Measurements from ENCODE around the gene CD96.

Gene CD96

DNA sequence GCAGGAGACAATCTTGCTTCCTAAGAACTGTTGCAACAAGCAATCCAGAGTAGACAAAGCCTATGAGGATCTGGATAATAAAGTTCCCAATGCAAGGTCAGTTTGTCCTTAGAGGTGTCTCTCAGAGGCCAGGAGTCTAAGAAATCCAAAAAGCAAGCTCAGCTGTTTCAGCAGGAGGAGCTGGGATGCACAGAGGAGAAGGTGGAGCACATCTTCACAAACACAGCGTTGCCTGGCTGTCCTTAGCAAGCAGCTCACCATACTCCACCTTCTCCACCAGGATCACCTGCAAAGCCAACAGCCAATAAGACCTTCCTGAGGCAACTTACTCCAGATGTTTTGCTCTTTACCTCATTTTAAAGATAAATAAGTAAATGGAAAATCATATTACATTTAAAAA, 52.8 kb downstream of the CD96 start:
- DNase-seq: no peak

DNA sequence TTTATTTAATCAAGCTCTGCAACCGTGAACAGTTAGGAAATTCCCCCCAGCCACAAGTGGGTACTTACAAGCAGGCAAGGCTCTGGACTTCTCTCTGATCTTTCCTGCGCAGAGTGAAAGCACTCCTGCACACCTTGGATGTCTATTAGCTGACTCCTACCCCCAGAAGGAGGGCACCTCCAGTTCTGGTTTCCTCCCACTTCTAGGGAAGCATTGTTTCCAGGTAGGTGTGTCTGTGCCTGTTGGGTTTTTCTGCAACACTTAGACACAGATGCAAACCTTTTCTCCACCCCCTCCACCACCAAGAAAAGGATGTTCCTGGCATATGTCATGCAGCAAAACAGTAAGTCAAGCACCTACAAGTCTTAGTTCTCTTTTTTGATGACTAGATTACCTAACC, 53.2 kb downstream of the CD96 start, which contains the start of gene ZBED2:
ZBED2 (minus strand) TSS at position 115 of the 400 bp plus-strand sequence. CDS start 1,145 bp downstream, outside the sequence.
- no peak for DNase-seq

DNA sequence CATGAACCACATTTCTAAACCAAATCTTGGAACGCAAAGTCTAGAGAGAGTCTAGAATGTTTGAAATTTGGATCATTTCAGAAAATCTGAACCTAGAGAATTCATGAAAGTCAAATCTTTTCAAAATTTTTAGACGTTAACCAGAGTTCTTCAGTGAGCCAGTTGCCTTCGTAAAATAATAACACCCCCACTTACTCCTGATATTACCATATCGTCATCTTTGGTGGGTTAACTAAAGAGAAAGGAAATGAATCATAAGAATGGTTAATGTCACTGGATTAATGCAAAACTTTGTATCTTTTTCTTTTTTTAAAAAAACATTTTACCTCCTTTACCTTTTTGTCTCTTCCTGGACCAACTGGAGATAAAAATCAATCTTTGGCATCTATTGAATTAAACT, 54.3 kb downstream of the CD96 start:
- no peak for DNase-seq

DNA sequence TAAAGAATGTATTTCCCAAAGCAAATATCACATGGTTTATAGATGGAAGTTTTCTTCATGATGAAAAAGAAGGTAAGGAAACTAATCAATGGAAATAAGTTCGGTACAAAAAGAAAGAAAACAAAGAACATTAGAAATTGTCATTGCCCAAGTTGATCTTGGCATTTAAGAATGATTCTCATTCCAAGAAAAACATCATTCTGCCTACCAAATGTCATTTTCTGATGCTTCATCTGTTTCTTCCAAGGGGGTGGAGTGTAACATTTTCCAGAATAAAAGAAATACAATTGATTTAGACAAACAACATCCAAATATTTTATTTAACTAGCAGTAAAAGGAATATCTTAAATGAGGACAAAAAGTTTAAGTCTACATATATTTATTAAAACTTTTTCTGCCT, 56.1 kb downstream of the CD96 start:
- DNase-seq: no peak

DNA sequence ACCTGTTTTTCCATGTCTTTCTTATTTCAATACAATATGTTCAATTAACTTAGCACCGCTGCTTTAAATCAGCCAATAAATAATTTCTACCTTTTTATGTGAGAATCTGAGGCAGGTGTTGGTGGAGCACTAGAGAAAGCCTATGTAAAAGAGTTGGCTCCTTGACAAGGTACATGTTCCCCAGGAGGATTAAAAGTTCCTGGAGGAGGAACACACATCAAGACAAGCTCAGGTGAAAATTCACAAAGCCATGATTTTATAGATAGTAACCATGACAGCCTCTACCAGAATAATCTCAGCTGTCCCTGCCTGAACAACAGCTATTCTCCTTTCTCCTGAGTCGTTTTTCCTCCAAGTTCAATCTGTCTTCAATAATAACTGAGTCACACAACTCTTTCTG, 56.6 kb downstream of the CD96 start:
- DNase-seq: no peak

DNA sequence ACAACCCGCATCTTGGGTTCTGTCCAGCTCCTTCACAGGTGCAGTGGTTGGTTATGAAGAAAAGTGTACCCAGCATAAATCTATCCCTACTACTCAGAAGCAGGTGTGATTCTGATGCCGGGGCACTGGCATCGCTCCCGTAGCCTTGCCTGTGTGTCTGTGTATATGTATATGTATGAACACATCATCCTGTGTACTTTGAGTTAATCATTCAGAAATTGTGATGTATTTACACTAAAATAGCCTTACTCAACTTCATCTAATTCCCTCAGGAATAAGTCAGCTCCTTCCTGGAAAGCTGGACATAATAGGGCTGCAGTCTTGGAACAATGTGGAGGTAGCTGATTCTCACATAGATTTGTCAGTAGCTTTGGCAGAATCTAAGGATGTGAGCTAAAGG, 59.8 kb downstream of the CD96 start:
- DNase-seq: no peak

DNA sequence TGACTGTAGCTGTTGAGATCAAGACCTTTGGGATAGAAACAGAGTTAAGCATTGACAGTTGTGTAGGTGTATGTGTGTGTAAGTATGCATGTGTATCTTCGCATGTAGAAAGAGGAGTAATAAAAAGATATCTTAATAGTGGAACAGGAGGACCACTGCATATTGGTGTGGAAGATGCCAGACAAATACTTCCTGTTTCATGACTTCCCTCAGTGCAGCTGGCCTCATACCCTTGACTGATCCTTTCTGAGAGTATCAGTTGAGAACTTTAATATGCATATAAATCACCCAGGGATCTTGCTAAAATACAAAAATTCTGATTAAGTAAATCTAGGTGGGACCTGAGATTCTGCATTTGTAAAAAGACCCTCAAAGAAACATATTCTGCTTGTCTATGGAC, 61.7 kb downstream of the CD96 start:
- DNase-seq: no peak

DNA sequence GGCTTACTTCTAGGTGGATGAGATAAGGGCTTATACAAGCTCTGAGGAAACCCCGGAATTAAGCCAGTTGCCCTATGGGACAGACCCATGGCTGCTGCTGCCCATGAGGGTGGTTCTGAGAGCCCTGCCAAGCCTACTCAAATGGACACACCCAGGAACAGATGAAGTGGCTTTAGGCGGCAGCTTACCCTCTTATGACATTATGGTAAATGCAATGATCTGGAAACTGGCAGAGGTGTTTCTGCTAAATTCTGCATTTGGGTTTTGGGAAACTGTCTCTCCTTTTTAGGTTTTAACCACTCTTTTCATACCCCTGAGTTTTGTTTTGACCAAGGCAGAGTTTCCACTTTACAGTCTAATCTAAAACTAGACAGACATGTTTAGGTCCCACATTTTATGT, 62.1 kb downstream of the CD96 start:
- no peak for DNase-seq

DNA sequence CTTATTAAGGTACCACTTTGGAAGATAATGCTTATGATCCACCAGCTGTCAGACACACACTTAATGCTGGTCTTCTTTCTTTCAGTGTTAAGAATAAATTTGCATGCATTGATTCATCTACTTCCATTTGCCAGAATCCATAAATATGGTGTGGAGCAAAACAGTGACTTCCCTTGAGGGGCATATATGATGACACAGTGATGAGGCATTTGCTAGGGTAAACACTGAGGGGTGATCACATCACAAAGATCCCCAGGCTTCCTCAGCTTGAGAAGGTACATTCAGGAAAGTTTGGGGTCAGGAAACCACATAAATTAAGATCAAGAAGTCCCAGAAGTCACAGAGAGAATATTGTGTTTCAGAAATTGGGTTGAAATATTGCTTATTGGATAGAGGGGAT, 63.0 kb downstream of the CD96 start:
- no peak for DNase-seq

DNA sequence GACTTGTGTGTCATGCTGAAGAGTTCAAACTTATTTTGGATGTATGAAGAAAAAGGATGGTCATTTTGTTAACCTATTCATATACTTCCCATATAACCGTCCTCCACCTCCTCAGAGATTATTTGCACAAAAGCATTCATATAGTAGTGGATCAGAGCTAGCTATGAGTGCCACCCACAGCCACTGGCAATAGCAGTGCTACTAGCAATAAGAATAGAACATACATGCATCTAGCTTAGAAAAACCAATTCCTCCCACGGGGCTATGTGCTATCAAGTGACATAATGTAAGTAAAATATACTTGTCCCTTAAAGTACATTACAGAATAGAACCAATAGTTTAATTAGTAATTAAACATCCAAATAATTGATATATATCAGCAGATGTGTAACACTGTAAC, 63.5 kb downstream of the CD96 start:
- DNase-seq: no peak

DNA sequence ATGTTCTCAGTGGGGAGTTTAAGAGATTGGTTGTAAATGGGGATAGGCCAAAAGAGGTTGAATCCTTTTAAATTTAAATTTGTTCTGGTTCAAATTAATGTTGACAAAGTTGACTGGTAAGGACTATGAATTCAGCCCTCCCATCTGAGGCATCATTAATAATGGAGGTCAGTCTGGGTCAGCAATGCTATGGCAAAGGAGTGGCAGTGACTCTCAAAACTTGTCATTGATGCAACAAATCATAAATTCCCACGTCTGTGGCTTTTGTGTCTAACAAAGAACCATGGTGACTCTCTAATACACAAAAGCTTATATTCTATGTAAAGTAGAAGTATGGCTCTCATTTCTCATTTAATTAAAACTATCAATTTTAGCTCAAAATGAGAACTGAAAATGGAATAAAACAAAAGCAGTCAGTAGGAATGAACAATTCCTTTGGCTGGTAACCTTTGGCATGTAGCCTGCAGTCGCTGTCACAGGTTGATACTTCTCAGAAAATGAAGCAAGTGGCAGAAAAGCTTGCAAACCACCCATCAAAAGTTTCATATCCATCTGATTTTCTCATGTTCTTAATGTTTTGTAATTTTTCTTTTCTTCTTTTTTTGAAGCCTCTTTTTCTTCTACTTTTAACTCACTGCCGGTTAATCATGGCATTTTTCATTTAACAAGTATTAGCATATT, 65.4 kb downstream of the CD96 start:
- no peak for DNase-seq

DNA sequence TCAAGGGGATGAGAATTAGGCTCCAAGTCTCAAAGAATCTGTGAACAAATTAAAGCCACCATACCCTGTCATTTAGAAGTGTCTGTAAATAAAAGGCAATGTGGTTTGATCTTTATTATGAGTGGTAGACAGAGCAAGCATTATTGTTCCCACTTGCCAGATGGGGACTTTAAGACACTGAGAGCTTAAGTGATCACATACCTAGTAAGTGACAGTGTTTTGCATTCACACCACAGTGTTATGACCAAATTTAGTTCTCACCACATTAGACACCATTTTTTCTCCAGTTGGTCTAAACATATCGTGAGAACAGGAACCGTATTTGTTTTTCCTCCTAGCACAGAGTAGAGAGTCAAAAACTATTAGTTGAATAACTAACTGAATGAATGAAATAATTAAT, 66.4 kb downstream of the CD96 start:
- DNase-seq: no peak

DNA sequence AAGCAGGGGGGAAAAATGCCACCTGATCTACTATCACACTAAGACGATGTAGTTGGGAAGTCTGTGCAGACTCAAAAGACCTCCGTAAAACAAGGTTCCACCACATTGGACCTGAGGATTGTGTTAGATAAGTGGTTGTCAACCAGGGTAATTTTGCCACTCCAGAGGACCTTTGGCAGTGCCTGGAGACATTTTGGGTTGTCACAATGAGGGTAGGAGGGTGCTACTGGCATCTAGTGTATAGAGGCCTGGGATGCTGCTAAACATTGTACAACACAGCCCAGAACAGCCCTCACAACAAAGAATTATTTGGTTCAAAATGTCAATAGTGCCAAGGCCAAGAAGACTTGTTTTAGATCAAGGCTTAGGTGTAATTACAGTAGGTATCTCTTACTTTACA, 67.7 kb downstream of the CD96 start:
- no peak for DNase-seq

DNA sequence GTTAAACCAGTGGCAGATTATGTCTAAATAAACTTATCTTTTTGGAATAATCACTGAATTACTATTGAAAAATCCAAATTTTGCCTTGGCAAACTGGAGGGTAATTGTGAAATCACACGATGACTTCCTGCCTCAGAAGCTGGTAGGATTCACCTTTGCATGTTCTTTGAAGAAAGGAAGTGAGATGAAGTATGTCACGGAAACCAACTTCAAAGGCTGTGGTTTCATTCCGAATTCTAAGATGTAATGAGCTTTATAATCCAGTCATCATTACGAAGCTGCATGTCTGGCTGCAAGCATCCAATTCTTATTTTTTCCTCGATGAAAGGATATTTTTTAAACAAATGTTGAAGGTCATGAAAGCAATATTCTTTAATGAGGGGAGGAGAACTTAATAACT, 68.2 kb downstream of the CD96 start:
- DNase-seq: peak; percentile 62

DNA sequence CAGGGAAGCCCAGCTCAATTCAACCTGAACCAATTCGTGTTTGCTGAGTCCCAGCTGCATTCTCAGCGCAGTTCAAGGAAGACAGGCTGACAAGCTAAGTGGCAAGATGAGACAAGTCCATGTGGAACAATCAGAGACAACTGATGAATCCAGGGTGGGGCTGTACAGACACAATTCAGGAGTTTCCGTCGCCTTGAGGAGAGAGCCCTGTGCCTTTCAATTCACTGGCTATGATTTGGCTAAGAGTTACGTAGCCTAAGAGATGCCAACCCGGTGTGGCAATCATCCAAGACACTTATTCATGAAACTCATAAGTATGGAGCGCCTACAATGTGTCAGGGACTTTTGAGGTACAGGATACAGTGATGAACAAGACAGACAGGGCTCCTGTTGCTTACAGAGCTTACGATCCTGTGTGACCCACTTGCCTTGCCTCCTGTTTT, 68.6 kb downstream of the CD96 start:
- DNase-seq: peak; percentile 26

DNA sequence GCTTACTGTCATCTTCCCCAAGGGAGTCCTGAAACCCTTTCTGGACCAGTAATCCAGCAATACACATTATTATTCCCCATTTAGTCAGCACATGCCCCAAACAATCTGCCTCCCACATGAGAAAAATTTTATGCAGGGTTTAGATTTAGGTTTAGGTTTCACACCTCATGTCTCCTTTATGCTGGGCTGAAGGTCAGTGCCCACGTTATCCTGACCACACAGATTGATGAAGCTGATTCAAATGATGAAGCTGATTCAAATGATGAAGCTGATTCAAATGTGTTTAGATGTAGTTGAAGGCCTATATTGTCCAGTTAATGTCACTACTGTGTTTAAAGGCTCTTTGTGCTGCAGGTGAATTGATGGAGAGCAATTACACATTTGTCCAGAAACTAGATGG, 71.3 kb downstream of the CD96 start:
- DNase-seq: no peak

DNA sequence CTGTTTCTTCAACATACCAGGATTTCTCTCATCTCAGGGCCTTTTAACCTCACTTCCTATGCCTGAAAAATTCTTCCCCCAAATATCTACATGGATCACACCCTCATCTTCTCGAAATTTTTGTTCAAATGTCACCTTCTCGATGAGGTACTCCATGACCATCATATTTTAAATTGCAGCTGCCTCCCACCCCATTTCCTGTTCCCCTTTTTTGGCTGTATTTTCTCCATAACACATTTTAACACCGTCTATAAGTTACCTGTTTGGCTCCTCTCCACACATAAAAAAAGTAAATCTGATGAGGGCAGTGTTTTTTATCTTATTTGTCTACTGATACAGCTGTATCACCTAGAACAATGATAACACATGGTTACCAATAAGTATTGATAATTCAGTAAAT, 73.9 kb downstream of the CD96 start:
- DNase-seq: no peak

DNA sequence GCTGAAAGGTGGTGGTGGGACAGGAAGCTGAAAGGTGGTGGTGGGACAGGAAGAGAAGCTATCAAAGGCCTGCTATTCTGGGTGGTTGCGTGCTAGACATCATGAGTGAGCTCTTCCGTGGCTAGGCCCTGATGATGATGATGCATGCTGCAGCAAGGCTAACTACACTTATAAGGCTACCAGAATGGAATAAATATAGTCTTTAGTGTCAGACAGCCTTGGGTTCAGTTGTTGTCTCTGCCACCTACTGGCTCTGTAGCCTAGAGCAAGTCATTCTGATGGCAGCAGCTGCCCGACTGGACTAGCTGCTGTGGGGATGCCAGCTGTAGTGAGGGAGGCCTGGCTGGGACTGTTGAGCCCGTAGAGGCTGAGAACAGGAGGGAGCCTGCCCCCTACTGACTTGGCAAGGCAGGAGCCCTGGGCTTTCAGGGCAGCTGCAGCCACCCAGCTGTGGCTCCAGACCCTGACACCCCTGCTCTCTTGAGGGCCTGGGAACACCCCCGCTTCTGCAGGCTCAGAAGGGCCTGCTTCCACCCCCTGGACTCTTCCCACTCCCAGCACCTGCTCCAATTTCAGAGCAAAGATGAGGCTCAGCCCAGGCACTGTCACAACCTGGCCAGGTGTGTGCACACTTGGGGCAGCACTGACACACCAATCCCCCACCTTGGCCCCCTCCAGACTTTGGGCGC, 74.6 kb downstream of the CD96 start:
- DNase-seq: peak; percentile 54

DNA sequence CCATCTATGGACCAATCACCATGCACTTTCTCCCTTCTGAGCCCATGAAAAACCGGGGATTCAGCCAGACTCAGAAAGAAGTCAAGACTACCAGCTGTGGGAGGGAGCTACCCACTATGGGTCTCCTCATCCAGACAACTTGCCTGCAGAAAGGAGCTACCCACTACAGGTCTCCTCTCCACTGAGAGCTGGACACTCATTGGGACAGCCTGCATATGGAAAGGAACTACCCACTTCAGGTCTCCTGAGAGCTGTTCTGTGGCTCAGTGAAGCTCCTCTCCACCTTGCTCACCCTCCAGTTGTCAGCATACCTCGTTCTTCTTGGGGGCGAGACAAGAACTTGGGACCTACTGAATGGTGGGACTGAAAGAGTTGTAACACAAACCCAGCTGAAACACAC, 75.4 kb downstream of the CD96 start:
- no peak for DNase-seq

DNA sequence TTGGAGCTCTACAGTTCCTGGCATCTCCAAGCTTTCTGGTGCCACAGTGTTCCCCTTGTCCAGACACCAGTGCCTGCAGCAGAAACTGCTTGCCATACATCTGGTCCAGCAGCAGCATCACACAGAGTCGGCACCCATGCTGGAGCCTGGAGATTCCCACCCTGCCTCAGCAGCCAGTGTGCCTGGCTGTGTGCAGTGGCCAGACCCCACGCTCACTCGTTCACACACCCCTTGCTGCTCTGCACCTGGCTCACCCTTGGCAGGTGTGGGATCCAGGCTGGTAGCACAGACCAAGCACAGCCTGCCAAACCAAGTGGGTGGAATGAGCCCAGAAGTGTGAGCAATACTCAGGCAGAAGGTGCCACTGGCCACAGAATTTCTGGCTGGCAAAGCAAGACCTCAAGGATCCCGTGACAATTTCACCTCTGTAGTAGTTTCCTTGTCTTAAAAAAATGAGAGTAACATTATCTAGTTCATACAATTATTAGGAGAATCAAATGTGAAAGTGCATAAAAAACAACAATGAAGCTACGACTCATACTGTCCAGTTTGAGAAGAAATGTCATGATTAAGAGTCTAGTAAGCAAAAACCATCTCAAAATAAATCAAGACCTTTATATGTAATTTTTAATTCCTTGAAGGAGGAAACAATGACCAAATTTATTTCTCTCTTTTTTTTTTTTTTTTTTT, 76.1 kb downstream of the CD96 start:
- DNase-seq: no peak

DNA sequence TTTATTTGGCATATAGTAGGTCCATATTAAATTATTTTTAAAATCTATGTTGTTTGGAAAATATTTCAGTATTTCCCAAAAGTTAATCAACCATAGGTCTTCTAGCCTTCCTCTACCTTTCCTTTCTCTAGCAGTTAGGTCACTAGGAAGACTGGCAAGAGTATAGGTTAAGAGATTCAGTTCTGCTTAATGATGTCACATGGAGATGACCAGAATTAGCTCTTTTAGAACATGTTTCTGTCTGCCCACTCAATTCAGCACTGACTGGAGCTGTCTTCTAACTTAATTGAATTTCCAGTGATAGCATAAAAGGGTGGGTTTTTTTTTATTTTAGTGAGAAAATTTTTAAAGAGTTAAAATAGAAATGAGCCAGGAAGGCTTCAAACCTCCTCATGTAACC, 76.9 kb downstream of the CD96 start:
- no peak for DNase-seq

DNA sequence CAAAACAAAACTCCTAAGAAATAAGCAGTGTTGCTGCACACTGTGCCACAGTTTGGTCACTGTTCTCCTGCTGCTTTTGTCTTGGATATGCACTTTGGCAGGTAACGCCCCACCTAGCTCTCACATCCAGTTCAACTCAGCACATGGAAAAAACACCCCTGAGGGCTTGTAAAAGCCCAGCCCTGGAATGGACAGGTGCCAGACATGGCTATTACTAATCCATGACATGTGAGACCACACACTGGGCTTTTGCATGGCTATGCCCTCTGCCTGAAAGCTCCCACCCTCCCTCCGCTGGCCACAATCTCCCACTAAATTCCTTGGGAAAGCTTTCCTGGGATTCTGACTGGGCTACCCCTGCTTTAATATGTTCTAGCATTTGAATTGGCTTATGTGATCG, 77.8 kb downstream of the CD96 start:
- no peak for DNase-seq

DNA sequence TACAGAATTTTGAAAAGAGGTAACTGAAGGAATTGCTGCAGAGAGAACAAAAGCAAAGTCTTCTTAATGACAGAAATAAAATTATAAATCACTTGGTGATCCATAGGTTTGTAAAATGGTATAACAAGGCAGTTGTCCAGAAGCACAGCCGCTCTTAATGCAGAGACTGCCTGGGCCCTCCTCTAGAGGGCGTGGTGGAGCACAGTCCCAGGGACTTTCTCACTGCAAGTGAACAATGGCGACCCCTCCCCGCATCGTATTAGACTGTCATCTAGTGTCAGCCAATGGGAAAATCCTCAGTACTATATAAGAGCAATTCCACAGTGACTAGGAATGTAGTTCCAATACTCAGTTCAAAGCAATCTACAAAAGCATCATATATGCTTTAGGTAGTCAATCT, 79.5 kb downstream of the CD96 start:
- no peak for DNase-seq

DNA sequence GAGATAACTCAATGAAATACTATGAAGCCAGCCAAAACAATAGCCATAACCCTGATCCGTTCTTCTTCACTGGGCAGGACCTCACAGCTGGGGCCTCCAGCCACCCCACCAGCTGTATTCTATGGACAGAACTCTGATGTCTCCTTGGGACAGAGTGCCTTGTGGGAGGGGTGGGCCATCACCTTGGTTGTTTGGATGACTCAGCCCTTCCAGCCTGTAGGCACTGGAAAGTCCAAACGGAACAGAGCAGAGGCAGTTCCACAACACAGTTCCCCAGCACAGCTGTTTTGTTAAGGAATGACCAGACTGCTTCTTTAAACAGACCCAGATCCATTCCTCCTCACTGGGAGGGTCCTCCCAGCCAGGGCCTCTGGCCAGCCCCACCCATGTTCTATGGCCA, 85.1 kb downstream of the CD96 start:
- DNase-seq: no peak
